Esophagus (tissue), 2 donors: ENCODE results near the gene ZNF624. TPM values are rescaled to one million over a fixed set of nuclear protein-coding genes. Genes with fewer than 3 reads are reported as not detected.

Experiments used
- H3K27ac ChIP-seq, 2 donors: one replicate each; pipeline ENCODE4 v1.5.1; 2013; ENCODE audit warnings: low read depth in 2 of 2, mild to moderate bottlenecking in 2 of 2, inconsistent platforms in 1 of 2, low read length in 1 of 2, moderate library complexity in 1 of 2
- H3K27me3 ChIP-seq, 2 donors: one replicate each; pipeline ENCODE4 v1.6.1; 2013; ENCODE audit warnings: low read length in 2 of 2, control low read depth in 1 of 2, mild to moderate bottlenecking in 1 of 2; ENCODE audit not compliant: insufficient read depth in 2 of 2, control insufficient read depth in 1 of 2
- H3K36me3 ChIP-seq, 2 donors: one replicate each; pipeline ENCODE4 v1.6.1; 2013; ENCODE audit warnings: low read length in 1 of 2; ENCODE audit not compliant: control insufficient read depth in 2 of 2, insufficient read depth in 2 of 2
- H3K4me1 ChIP-seq, 2 donors: one replicate each; pipeline ENCODE4 v1.6.1; 2013; ENCODE audit warnings: low read length in 1 of 2; ENCODE audit not compliant: control insufficient read depth in 2 of 2, insufficient read depth in 2 of 2
- H3K4me3 ChIP-seq, 2 donors: one replicate each; pipeline ENCODE4 v1.5.1; 2013; ENCODE audit warnings: low read length in 2 of 2, mild to moderate bottlenecking in 2 of 2, low read depth in 1 of 2, moderate library complexity in 1 of 2
- H3K9me3 ChIP-seq, 2 donors: one replicate each; pipeline ENCODE4 v1.6.1; 2013; ENCODE audit warnings: mild to moderate bottlenecking in 2 of 2, low read depth in 1 of 2, low read length in 1 of 2, moderate library complexity in 1 of 2; ENCODE audit not compliant: control insufficient read depth in 2 of 2, insufficient read depth in 1 of 2
- WGBS, 2 donors: extraction: QIAGEN DNeasy Blood & Tissue Kit; methylation state at CpG; one replicate each; pipeline ENCODE4 v1.1.7; 2013; 5-methylcytosine and 5-hydroxymethylcytosine counted together
- polyA plus RNA-seq, 2 donors: library from polyadenylated mRNA; stranded (reverse); fragments of 200-250 nt; gene quantifications; one replicate each; pipeline ENCODE4 v1.2.3, GENCODE V29; 2013
- donor health status: healthy with polysubstance abuse.
- donor health status: Bipolar disorder and iron deficiency.

ZNF624 gene
- polyA plus RNA-seq, 2 donors, result 0.99 to 1.4 TPM

GRCh38 chr17:16599537-16599936 is 54.1 kb downstream of the ZNF624 start:
- H3K27me3 ChIP-seq, result no peaks in the 10 kb centered on the region
- H3K36me3 ChIP-seq, result no peaks in the 10 kb centered on the region
- H3K9me3 ChIP-seq, result peaks cover 0 to 2% of the 10 kb centered on the region in 2 donors
- H3K4me3 ChIP-seq, result no peak overlapping the region
- H3K27ac ChIP-seq, result no peak overlapping the region
- H3K4me1 ChIP-seq, result no peaks in the 10 kb centered on the region
- 62 to 74% methylated on average over 5 of the region's 5 CpGs for WGBS, 2 donors

- Histone ChIP-seq H3K9me3 (no peaks in the 10 kb centered on the region), H3K36me3 (no peaks in the 10 kb centered on the region), H3K4me1 (no peaks in the 10 kb centered on the region), H3K4me3 (no peak overlapping the region), H3K27ac (no peak overlapping the region), H3K27me3 (no peaks in the 10 kb centered on the region)
- 28 to 35% methylated on average over 2 of the region's 2 CpGs for WGBS, 2 donors
Measured at GRCh38 chr17:16593356-16594102, 60.1 kb downstream of the ZNF624 start.

GRCh38 chr17:16589097-16589969 is 64.3 kb downstream of the ZNF624 start:
- peak overlapping the region; percentile 63 to 76 for H3K4me3 ChIP-seq
- H3K27ac ChIP-seq, result peak overlapping the region; percentile 54 to 69
- H3K27me3 ChIP-seq, result no peaks in the 10 kb centered on the region

GRCh38 chr17:16585796-16586195 is 67.9 kb downstream of the ZNF624 start:
- no peaks in the 10 kb centered on the region for H3K27me3 ChIP-seq
- no peaks in the 10 kb centered on the region for H3K9me3 ChIP-seq
- no peak overlapping the region for H3K27ac ChIP-seq
- WGBS, 2 donors, result 30 to 46% methylated on average over 4 of the region's 4 CpGs
- H3K4me1 ChIP-seq, result no peaks in the 10 kb centered on the region
- H3K36me3 ChIP-seq, result no peaks in the 10 kb centered on the region
- no peak overlapping the region for H3K4me3 ChIP-seq

More at GRCh38 chr17:16589097-16589969, 64.3 kb downstream of the ZNF624 start:
- H3K36me3 ChIP-seq, result no peaks in the 10 kb centered on the region
- no peaks in the 10 kb centered on the region for H3K4me1 ChIP-seq
- no peaks in the 10 kb centered on the region for H3K9me3 ChIP-seq
- 5 to 6% methylated on average over 53 of the region's 53 CpGs for WGBS, 2 donors

GRCh38 chr17:16584273-16584995 is 69.2 kb downstream of the ZNF624 start:
- Histone ChIP-seq H3K27me3 (no peaks in the 10 kb centered on the region), H3K27ac (peak overlapping the region in 1 of 2 donors; percentile 48), H3K4me3 (peak overlapping the region; percentile 38 to 40), H3K4me1 (no peaks in the 10 kb centered on the region), H3K9me3 (no peaks in the 10 kb centered on the region), H3K36me3 (no peaks in the 10 kb centered on the region)
- 12% methylated on average over 39 of the region's 39 CpGs for WGBS, 2 donors

GRCh38 chr17:16583781-16584180 is 69.9 kb downstream of the ZNF624 start:
- H3K9me3 ChIP-seq, result no peaks in the 10 kb centered on the region
- H3K27ac ChIP-seq, result no peak overlapping the region
- WGBS, 2 donors, result 47 to 51% methylated on average over 7 of the region's 7 CpGs
- no peak overlapping the region for H3K4me3 ChIP-seq
- no peaks in the 10 kb centered on the region for H3K4me1 ChIP-seq
- no peaks in the 10 kb centered on the region for H3K27me3 ChIP-seq
- no peaks in the 10 kb centered on the region for H3K36me3 ChIP-seq

DNA sequence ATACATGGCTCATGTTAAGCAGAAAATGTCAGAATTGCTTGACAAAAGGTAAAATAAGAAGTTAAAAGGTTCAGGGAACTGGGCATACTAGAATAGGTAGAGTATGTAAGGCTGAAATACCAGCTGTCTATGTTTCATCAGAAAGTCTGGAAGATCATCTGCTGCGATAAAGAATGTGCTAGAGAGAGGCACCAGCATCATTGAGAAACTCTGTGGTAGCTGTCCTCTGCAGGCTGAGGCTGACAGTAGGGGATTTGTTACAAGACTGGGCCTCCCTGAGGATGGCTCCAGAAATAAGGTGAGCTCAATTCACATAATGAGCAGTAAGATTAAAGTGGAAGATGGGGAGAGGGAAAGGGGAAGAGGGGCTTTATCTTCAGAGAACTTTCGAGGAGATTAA is 80.2 kb downstream of the ZNF624 start:
- WGBS, 2 donors, result 75 to 81% methylated on average over 2 of the region's 2 CpGs
- Histone ChIP-seq H3K36me3 (no peaks in the 10 kb centered on the region), H3K9me3 (no peaks in the 10 kb centered on the region), H3K4me1 (peaks cover 0 to 3% of the 10 kb centered on the region in 2 donors), H3K27me3 (no peaks in the 10 kb centered on the region), H3K27ac (no peak overlapping the region), H3K4me3 (no peak overlapping the region)

Other genes starting within 250 kb of the ZNF624 start
- 1 to 10 TPM; 2.7 to 2.8 TPM for gene TRPV2, start 238.3 kb downstream of the ZNF624 start, polyA plus RNA-seq
- gene LRRC75A, start 161.7 kb downstream of the ZNF624 start, polyA plus RNA-seq, result under 1 TPM; 0.53 to 0.65 TPM
- gene ZNF287, start 84.6 kb downstream of the ZNF624 start, polyA plus RNA-seq, result 1 to 10 TPM; 2.5 to 3.3 TPM
- under 1 TPM; 0.29 to 0.43 TPM for gene CCDC144A, start 36.4 kb upstream of the ZNF624 start, polyA plus RNA-seq